ENCODE results near the gene MBOAT7. TPM values are rescaled to one million over a fixed set of nuclear protein-coding genes. Genes with fewer than 3 reads are reported as not detected.

The MBOAT7 gene
- total RNA-seq, 8 experiments from 2014 or later = 20.5 to 59.8 (median 30.3) TPM

Other genes starting within 250 kb of the MBOAT7 start
- gene CACNG8, start 226.6 kb downstream of the MBOAT7 start, total RNA-seq = 1 to 10 TPM in 7 of 8 experiments, under 1 TPM in 1; 0.15 to 6.1 (median 1.6) TPM
- gene CACNG6, start 197.9 kb downstream of the MBOAT7 start, total RNA-seq = 1 to 10 TPM in 4 of 8 experiments, under 1 TPM in 3, not detected in 1; 0.15 to 2.2 (median 1.0) TPM
- gene VSTM1, start 125.7 kb downstream of the MBOAT7 start, total RNA-seq = 1 to 10 TPM in 1 of 8 experiments, not detected in 7; 1.7 TPM
- not detected for gene TARM1, start 108.2 kb downstream of the MBOAT7 start, total RNA-seq
- under 1 TPM; 0.11 to 0.95 (median 0.22) TPM for gene OSCAR, start 88.8 kb downstream of the MBOAT7 start, total RNA-seq
- gene NDUFA3, start 86.7 kb downstream of the MBOAT7 start, total RNA-seq = 100 to 1,000 TPM; 188 to 271 (median 210) TPM
- 10 to 100 TPM; 14.9 to 34.7 (median 20.8) TPM for gene TFPT, start 73.9 kb downstream of the MBOAT7 start, total RNA-seq
- 10 to 100 TPM; 29.5 to 78.7 (median 59.3) TPM for gene PRPF31, start 73.8 kb downstream of the MBOAT7 start, total RNA-seq
- gene CNOT3, start 51.8 kb downstream of the MBOAT7 start, total RNA-seq = 10 to 100 TPM in 4 of 8 experiments, 1 to 10 TPM in 4; 8.4 to 47.1 (median 13.0) TPM
- gene LENG1, start 29.9 kb downstream of the MBOAT7 start, total RNA-seq = 10 to 100 TPM in 6 of 8 experiments, 1 to 10 TPM in 2; 8.2 to 12.5 (median 10.9) TPM
- gene TMC4, start 16.4 kb downstream of the MBOAT7 start, total RNA-seq = 1 to 10 TPM in 6 of 8 experiments, under 1 TPM in 2; 0.76 to 2.8 (median 1.5) TPM
- gene TSEN34, start 1.7 kb upstream of the MBOAT7 start, total RNA-seq = 10 to 100 TPM; 29.7 to 69.7 (median 43.1) TPM
- 1,000 to 10,000 TPM; 1,240 to 1,920 (median 1,801) TPM for gene RPS9, start 11.3 kb upstream of the MBOAT7 start, total RNA-seq
- 1 to 10 TPM in 2 of 8 experiments, under 1 TPM in 6; 0.13 to 1.7 (median 0.43) TPM for gene LILRB3, start 33.4 kb upstream of the MBOAT7 start, total RNA-seq
- under 1 TPM in 7 of 8 experiments, not detected in 1; 0.05 to 0.56 (median 0.27) TPM for gene LILRA6, start 53.2 kb upstream of the MBOAT7 start, total RNA-seq
- under 1 TPM in 6 of 8 experiments, not detected in 2; under 0.01 to 0.81 (median 0.17) TPM for gene LILRB5, start 67.7 kb upstream of the MBOAT7 start, total RNA-seq
- under 1 TPM in 5 of 8 experiments, not detected in 3; 0.04 to 0.57 (median 0.18) TPM for gene LILRB2, start 91.5 kb upstream of the MBOAT7 start, total RNA-seq
- gene LILRA5, start 123.6 kb upstream of the MBOAT7 start, total RNA-seq = under 1 TPM in 1 of 8 experiments, not detected in 7; 0.28 TPM
- gene LILRA4, start 149.6 kb upstream of the MBOAT7 start, total RNA-seq = under 1 TPM in 2 of 8 experiments, not detected in 6; 0.08 to 0.85 TPM
- 1 to 10 TPM in 1 of 8 experiments, under 1 TPM in 5, not detected in 2; 0.11 to 2.5 (median 0.68) TPM for gene LAIR1, start 175.4 kb upstream of the MBOAT7 start, total RNA-seq
- gene TTYH1, start 225.9 kb upstream of the MBOAT7 start, total RNA-seq = 100 to 1,000 TPM in 5 of 8 experiments, 1 to 10 TPM in 3; 1.7 to 440 (median 160) TPM

Data from motor neuron (in vitro differentiated cells).